Measurements from ENCODE around the gene LYRM4.
A peak's percentile ranks its signal among the peaks of the same experiment; 100 is the strongest.

The LYRM4 gene

DNA sequence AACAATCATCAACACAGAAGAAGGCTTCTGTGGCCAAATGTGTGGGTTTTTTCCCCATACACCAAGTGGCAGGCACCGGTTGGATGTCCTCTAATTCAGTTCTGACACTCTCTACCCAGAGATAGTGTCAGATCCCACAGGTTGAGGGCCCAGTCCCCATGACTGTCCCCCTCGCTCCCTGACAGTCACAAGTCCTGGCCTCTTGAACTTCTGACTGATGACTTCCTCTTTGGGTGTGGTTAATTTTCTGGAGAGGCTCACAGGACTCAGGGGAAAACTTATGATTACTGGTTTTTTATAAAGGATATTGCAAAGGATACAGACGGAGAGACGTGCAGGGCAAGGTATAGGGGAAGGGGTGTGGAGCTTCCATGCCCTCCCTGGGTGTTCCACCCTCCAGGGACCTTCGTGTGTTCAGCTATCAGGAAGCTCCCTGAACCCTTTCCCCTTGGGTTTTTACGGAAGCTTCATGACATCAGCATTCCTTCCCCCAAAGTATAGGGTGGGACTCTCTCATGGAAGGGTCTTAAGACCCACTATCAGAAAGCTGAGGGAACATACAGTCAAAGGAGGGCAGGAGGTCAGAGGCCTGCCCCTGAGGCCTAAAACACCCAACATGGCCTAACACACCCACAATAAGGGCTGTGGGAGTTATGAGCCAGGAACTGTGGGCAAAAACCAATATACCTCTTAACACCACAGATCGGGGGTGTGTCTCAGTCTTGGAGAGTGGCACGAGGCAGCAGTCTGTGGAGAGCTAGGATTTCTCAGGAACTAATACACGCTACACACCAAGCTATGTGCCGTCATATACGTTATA lies 33.9 kb upstream of the LYRM4 start:
- 0 out of 2 replicates have a peak overlapping the region, but pooled peaks have one; percentile 32 for H3K27ac ChIP-seq
- no peaks in the 10 kb centered on the region; the same call in 1 of the 2 replicates for H3K9me3 ChIP-seq
- no peaks in the 10 kb centered on the region for H3K36me3 ChIP-seq
- peak overlapping the region; percentile 56 for H3K4me2 ChIP-seq
- peaks cover 42% of the 10 kb centered on the region for H3K4me1 ChIP-seq
- no peak overlapping the region for H3K9ac ChIP-seq
- no peak for TF ChIP-seq Cebpa-rat (IDR thresholded peaks at IDR 0.05)
- no peak overlapping the region for H3K4me3 ChIP-seq
- no peaks in the 10 kb centered on the region for H4K20me1 ChIP-seq
- no peaks in the 10 kb centered on the region for H3K27me3 ChIP-seq

GRCh38 chr6:5293692-5294091 lies 32.9 kb upstream of the LYRM4 start:
- no peak overlapping the region for H3K9ac ChIP-seq
- H3K4me3 ChIP-seq = no peak overlapping the region
- no peaks in the 10 kb centered on the region for H3K36me3 ChIP-seq
- no peaks in the 10 kb centered on the region for H3K27me3 ChIP-seq
- H4K20me1 ChIP-seq = no peaks in the 10 kb centered on the region
- H3K4me1 ChIP-seq = peaks cover 36% of the 10 kb centered on the region
- no peak overlapping the region for H3K27ac ChIP-seq
- H3K4me2 ChIP-seq = no peak overlapping the region
- H3K9me3 ChIP-seq = no peaks in the 10 kb centered on the region; the same call in 1 of the 2 replicates
- TF ChIP-seq Cebpa-rat (IDR thresholded peaks at IDR 0.05) = no peak

DNA sequence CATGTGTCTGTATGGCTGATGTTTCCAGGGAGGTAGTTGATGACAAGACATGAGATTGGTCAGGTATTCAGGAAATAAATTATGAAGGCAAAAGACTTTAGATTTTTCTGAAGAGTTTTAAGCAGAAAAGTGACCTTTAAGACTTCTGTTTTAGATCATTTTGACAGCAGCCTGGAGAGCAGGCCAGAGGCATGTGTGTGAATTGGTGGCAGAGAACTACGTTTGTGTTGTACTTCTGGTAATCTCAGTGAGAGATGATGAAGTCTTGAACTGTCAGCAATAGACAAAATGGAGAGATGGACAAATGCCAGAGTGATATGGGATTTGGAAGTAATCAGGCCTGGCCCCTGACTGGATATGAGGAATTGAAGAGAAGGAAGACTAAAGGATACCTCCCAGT lies 31.4 kb upstream of the LYRM4 start:
- Histone ChIP-seq H3K9ac (no peak overlapping the region), H3K4me2 (no peak overlapping the region), H3K27ac (no peak overlapping the region)

DNA sequence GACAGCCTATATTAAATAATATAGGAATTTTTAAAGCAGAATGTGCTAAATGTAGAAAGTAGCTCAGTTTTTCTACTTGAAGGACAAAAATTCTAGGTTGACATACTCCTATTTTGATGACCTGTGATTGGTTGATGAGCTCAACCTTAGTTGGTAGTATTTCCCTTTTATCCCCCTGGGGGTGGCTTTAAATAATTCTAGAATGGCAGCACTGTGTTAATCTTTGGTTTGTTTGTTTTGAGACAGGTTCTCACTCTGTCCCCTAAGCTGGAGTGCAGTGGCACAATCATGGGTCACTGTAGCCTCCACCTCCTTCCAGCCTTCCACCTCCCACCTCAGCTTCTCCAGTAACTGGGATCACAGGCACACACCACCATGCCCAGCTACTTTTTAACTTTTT lies 29.8 kb upstream of the LYRM4 start:
- H3K27ac ChIP-seq = no peak overlapping the region
- no peak overlapping the region for H3K4me3 ChIP-seq
- H3K27me3 ChIP-seq = no peaks in the 10 kb centered on the region
- H4K20me1 ChIP-seq = 0 out of 2 replicates have a peak, but pooled peaks cover 9% of the 10 kb centered on the region
- H3K4me1 ChIP-seq = peaks cover 36% of the 10 kb centered on the region
- no peak for TF ChIP-seq Cebpa-rat (IDR thresholded peaks at IDR 0.05)
- H3K4me2 ChIP-seq = peak overlapping the region; percentile 60
- H3K36me3 ChIP-seq = no peaks in the 10 kb centered on the region
- H3K9me3 ChIP-seq = no peaks in the 10 kb centered on the region; the same call in 1 of the 2 replicates
- no peak overlapping the region for H3K9ac ChIP-seq

More for the DNA sequence above, 31.4 kb upstream of the LYRM4 start:
- Histone ChIP-seq H3K36me3 (no peaks in the 10 kb centered on the region), H3K4me3 (no peak overlapping the region), H4K20me1 (0 out of 2 replicates have a peak, but pooled peaks cover 5% of the 10 kb centered on the region), H3K4me1 (peaks cover 36% of the 10 kb centered on the region), H3K9me3 (no peaks in the 10 kb centered on the region; the same call in 1 of the 2 replicates), H3K27me3 (no peaks in the 10 kb centered on the region)
- TF ChIP-seq Cebpa-rat (IDR thresholded peaks at IDR 0.05) = no peak

DNA sequence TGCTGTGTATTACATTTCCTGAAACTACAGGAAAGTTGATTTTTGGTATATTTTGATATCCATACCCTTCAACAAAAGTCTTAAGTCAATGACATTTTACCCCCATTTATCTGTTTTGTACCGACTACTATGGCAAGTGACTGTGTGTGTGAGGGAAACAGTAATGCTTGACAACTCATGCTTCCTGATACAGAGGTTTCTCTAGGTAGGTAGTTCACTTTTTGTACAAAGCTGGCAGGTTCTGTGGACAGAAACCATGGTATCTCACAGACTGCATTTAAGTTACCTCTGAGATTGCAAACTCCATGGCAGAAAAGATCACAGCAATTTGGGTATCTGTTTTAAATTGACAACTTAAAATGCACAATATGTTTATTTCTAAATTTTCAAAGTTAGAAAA lies 29.3 kb upstream of the LYRM4 start:
- no peak overlapping the region for H3K27ac ChIP-seq
- H3K4me3 ChIP-seq = no peak overlapping the region
- H3K36me3 ChIP-seq = no peaks in the 10 kb centered on the region; the same call in 1 of the 2 replicates
- no peak for TF ChIP-seq Cebpa-rat (IDR thresholded peaks at IDR 0.05)
- peak overlapping the region; percentile 60 for H3K4me2 ChIP-seq
- no peaks in the 10 kb centered on the region for H3K27me3 ChIP-seq
- H3K9me3 ChIP-seq = no peaks in the 10 kb centered on the region; the same call in 1 of the 2 replicates
- H3K4me1 ChIP-seq = peaks cover 36% of the 10 kb centered on the region
- 0 out of 2 replicates have a peak, but pooled peaks cover 11% of the 10 kb centered on the region for H4K20me1 ChIP-seq
- no peak overlapping the region for H3K9ac ChIP-seq

DNA sequence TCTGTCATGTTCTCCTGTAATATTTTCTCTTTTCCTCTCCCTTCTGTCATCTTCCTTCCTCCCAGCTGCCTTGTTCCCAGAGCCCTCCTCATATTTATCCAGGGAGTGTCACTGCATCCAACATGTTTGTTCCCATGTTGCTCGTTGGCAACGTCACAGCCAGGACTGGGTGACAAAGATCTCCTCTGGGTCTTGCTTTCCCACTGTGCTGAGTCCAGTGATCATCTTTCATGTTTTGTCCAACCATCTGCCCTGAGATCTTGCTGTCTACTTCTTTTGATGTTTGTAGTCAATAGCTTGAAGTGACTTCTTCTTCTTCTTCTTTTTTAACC lies 27.2 kb upstream of the LYRM4 start:
- Histone ChIP-seq H3K4me1 (peaks cover 15% of the 10 kb centered on the region), H3K36me3 (no peaks in the 10 kb centered on the region; the same call in 1 of the 2 replicates), H3K4me2 (no peak overlapping the region), H3K9me3 (no peaks in the 10 kb centered on the region; the same call in 1 of the 2 replicates), H3K4me3 (no peak overlapping the region), H3K9ac (no peak overlapping the region), H3K27me3 (no peaks in the 10 kb centered on the region), H3K27ac (no peak overlapping the region), H4K20me1 (0 out of 2 replicates have a peak, but pooled peaks cover 19% of the 10 kb centered on the region)
- no peak for TF ChIP-seq Cebpa-rat (IDR thresholded peaks at IDR 0.05)

- Histone ChIP-seq H3K4me1 (peaks cover 15% of the 10 kb centered on the region), H3K27ac (no peak overlapping the region), H3K36me3 (no peaks in the 10 kb centered on the region; the same call in 1 of the 2 replicates), H4K20me1 (peaks cover 24% of the 10 kb centered on the region; the same call in 1 of the 2 replicates), H3K9ac (no peak overlapping the region), H3K9me3 (no peaks in the 10 kb centered on the region; the same call in 1 of the 2 replicates), H3K4me2 (no peak overlapping the region), H3K4me3 (no peak overlapping the region), H3K27me3 (no peaks in the 10 kb centered on the region)
- TF ChIP-seq Cebpa-rat (IDR thresholded peaks at IDR 0.05) = no peak
These were observed 26.6 kb upstream of the LYRM4 start for GRCh38 chr6:5287205-5287965.

DNA sequence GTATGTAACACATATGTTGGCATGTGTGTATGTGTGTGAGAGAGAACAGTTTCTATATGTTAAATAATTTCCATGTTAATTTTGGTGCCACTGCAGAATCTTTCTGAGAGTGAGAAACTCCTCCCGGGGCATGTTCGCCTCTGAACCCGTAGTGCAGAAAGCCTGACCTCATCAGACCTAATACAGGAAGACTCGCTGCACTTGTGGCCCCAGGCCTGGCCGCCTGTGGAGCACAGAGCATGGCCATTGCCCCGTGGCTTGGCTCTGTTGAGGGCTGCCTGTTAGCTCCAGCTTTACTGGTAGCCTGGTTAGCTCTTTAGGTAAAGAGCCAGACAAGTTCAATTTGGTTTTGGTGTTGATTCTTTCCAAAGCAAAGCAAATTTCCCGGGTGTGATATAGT lies 26.0 kb upstream of the LYRM4 start:
- Histone ChIP-seq H4K20me1 (peaks cover 28% of the 10 kb centered on the region; the same call in 1 of the 2 replicates), H3K27me3 (no peaks in the 10 kb centered on the region), H3K4me3 (no peak overlapping the region), H3K9me3 (no peaks in the 10 kb centered on the region), H3K4me1 (peaks cover 15% of the 10 kb centered on the region), H3K36me3 (no peaks in the 10 kb centered on the region; the same call in 1 of the 2 replicates), H3K9ac (no peak overlapping the region), H3K27ac (no peak overlapping the region), H3K4me2 (no peak overlapping the region)
- TF ChIP-seq Cebpa-rat (IDR thresholded peaks at IDR 0.05) = no peak

- H3K9ac ChIP-seq = no peak overlapping the region
- H3K4me1 ChIP-seq = peaks cover 11% of the 10 kb centered on the region
- peaks cover 28% of the 10 kb centered on the region; the same call in 1 of the 2 replicates for H4K20me1 ChIP-seq
- H3K27me3 ChIP-seq = no peaks in the 10 kb centered on the region
- no peak overlapping the region for H3K27ac ChIP-seq
- no peaks in the 10 kb centered on the region for H3K9me3 ChIP-seq
- no peak for TF ChIP-seq Cebpa-rat (IDR thresholded peaks at IDR 0.05)
- H3K4me2 ChIP-seq = no peak overlapping the region
- no peaks in the 10 kb centered on the region; the same call in 1 of the 2 replicates for H3K36me3 ChIP-seq
- no peak overlapping the region for H3K4me3 ChIP-seq
These were observed 24.8 kb upstream of the LYRM4 start for GRCh38 chr6:5285526-5285925.

Data from BLaER1 (cell line).